ENCODE data around the gene DLEC1. TPM values are rescaled to one million over a fixed set of nuclear protein-coding genes. Genes with fewer than 3 reads are reported as not detected.

DLEC1 gene
- total and polyA plus RNA-seq, 5 donors, result 0.23 to 1.0 (median 0.48) TPM

- 47% methylated on average over 2 of the region's 2 CpGs for WGBS
- intact Hi-C loops (cut with DNase I), result no loop called here
- Histone ChIP-seq H3K9me3 (ENCODE audit: control insufficient read depth, low read length) (no peaks in the 10 kb centered on the region), H3K4me1 (ENCODE audit: control insufficient read depth, insufficient read depth, low read length) (no peaks in the 10 kb centered on the region), H3K27ac (ENCODE audit: low read length) (no peak overlapping the region), H3K27me3 (ENCODE audit: control insufficient read depth, insufficient read depth) (no peaks in the 10 kb centered on the region), H3K4me3 (ENCODE audit: low read length) (no peak overlapping the region)
- no peak for DNase-seq
- no peak for ATAC-seq
Measured at GRCh38 chr3:38089163-38089562, 50.2 kb downstream of the DLEC1 start.

- Histone ChIP-seq H3K4me3 (ENCODE audit: low read length) (no peak overlapping the region), H3K9me3 (ENCODE audit: control insufficient read depth, low read length) (no peaks in the 10 kb centered on the region), H3K27me3 (ENCODE audit: control insufficient read depth, insufficient read depth) (no peaks in the 10 kb centered on the region), H3K27ac (ENCODE audit: low read length) (no peak overlapping the region), H3K4me1 (ENCODE audit: control insufficient read depth, insufficient read depth, low read length) (no peaks in the 10 kb centered on the region)
- ATAC-seq (no peak), DNase-seq (no peak)
- intact Hi-C loops (cut with DNase I), result no loop called here
- WGBS, result 83% methylated on average over 3 of the region's 3 CpGs
Measured at GRCh38 chr3:38090453-38090852, 51.4 kb downstream of the DLEC1 start.

GRCh38 chr3:38094999-38095398 lies 56.0 kb downstream of the DLEC1 start:
- Histone ChIP-seq H3K4me3 (ENCODE audit: low read length) (no peak overlapping the region), H3K27ac (ENCODE audit: low read length) (no peak overlapping the region), H3K9me3 (ENCODE audit: control insufficient read depth, low read length) (no peaks in the 10 kb centered on the region), H3K27me3 (ENCODE audit: control insufficient read depth, insufficient read depth) (no peaks in the 10 kb centered on the region), H3K4me1 (ENCODE audit: control insufficient read depth, insufficient read depth, low read length) (no peaks in the 10 kb centered on the region)
- 82% methylated on average over 3 of the region's 3 CpGs for WGBS
- DNase-seq, result no peak
- intact Hi-C loops (cut with DNase I), result no loop called here
- no peak for ATAC-seq

- 84% methylated on average over 6 of the region's 6 CpGs for WGBS
- DNase-seq, result no peak
- Histone ChIP-seq H3K9me3 (ENCODE audit: control insufficient read depth, low read length) (no peaks in the 10 kb centered on the region), H3K27me3 (ENCODE audit: control insufficient read depth, insufficient read depth) (no peaks in the 10 kb centered on the region), H3K27ac (ENCODE audit: low read length) (no peak overlapping the region), H3K4me1 (ENCODE audit: control insufficient read depth, insufficient read depth, low read length) (no peaks in the 10 kb centered on the region), H3K4me3 (ENCODE audit: low read length) (no peak overlapping the region)
- intact Hi-C loops (cut with DNase I), result no loop called here
- no peak for ATAC-seq
Measured at GRCh38 chr3:38095669-38096483, 56.9 kb downstream of the DLEC1 start.

- intact Hi-C loops (cut with DNase I), result no loop called here
- no peaks in the 10 kb centered on the region for H3K9me3 ChIP-seq (ENCODE audit: control insufficient read depth, low read length)
- H3K4me1 ChIP-seq (ENCODE audit: control insufficient read depth, insufficient read depth, low read length), result no peaks in the 10 kb centered on the region
- H3K4me3 ChIP-seq (ENCODE audit: low read length), result no peak overlapping the region
- 75% methylated on average over 19 of the region's 19 CpGs for WGBS
- no peaks in the 10 kb centered on the region for H3K27me3 ChIP-seq (ENCODE audit: control insufficient read depth, insufficient read depth)
- ATAC-seq, result no peak
- H3K27ac ChIP-seq (ENCODE audit: low read length), result no peak overlapping the region
- DNase-seq, result no peak
Measured at GRCh38 chr3:38097446-38098375, 58.7 kb downstream of the DLEC1 start.

- H3K4me3 ChIP-seq (ENCODE audit: low read length), result no peak overlapping the region
Measured at GRCh38 chr3:38098376-38098723, 59.3 kb downstream of the DLEC1 start.

GRCh38 chr3:38099518-38099917 lies 60.5 kb downstream of the DLEC1 start:
- no peak overlapping the region for H3K27ac ChIP-seq (ENCODE audit: low read length)
- no peaks in the 10 kb centered on the region for H3K4me1 ChIP-seq (ENCODE audit: control insufficient read depth, insufficient read depth, low read length)
- no peaks in the 10 kb centered on the region for H3K27me3 ChIP-seq (ENCODE audit: control insufficient read depth, insufficient read depth)
- ATAC-seq, result no peak
- H3K9me3 ChIP-seq (ENCODE audit: control insufficient read depth, low read length), result no peaks in the 10 kb centered on the region
- intact Hi-C loops (cut with DNase I), result no loop called here
- WGBS, result 15% methylated on average over 5 of the region's 5 CpGs
- no peak for DNase-seq
- H3K4me3 ChIP-seq (ENCODE audit: low read length), result no peak overlapping the region

More at GRCh38 chr3:38098376-38098723, 59.3 kb downstream of the DLEC1 start:
- no peaks in the 10 kb centered on the region for H3K27me3 ChIP-seq (ENCODE audit: control insufficient read depth, insufficient read depth)
- H3K4me1 ChIP-seq (ENCODE audit: control insufficient read depth, insufficient read depth, low read length), result no peaks in the 10 kb centered on the region
- no peaks in the 10 kb centered on the region for H3K9me3 ChIP-seq (ENCODE audit: control insufficient read depth, low read length)
- no peak for ATAC-seq
- DNase-seq, result no peak
- 92% methylated on average over 9 of the region's 9 CpGs for WGBS
- H3K27ac ChIP-seq (ENCODE audit: low read length), result no peak overlapping the region
- intact Hi-C loops (cut with DNase I), result no loop called here

- Histone ChIP-seq H3K9me3 (ENCODE audit: control insufficient read depth, low read length) (no peaks in the 10 kb centered on the region), H3K27ac (ENCODE audit: low read length) (no peak overlapping the region), H3K27me3 (ENCODE audit: control insufficient read depth, insufficient read depth) (no peaks in the 10 kb centered on the region), H3K4me1 (ENCODE audit: control insufficient read depth, insufficient read depth, low read length) (no peaks in the 10 kb centered on the region), H3K4me3 (ENCODE audit: low read length) (no peak overlapping the region)
- intact Hi-C loops (cut with DNase I), result no loop called here
- no peak for DNase-seq
- no peak for ATAC-seq
- WGBS, result 79% methylated on average over 3 of the region's 3 CpGs
Measured at GRCh38 chr3:38100498-38100897, 61.5 kb downstream of the DLEC1 start.

- no peak overlapping the region for H3K4me3 ChIP-seq (ENCODE audit: low read length)
- ATAC-seq (no peak), DNase-seq (no peak)
- H3K27ac ChIP-seq (ENCODE audit: low read length), result no peak overlapping the region
- intact Hi-C loops (cut with DNase I), result no loop called here
- WGBS, result 75% methylated on average over 6 of the region's 6 CpGs
- no peaks in the 10 kb centered on the region for H3K27me3 ChIP-seq (ENCODE audit: control insufficient read depth, insufficient read depth)
- H3K9me3 ChIP-seq (ENCODE audit: control insufficient read depth, low read length), result no peaks in the 10 kb centered on the region
- no peaks in the 10 kb centered on the region for H3K4me1 ChIP-seq (ENCODE audit: control insufficient read depth, insufficient read depth, low read length)
Measured at GRCh38 chr3:38101811-38102443, 62.9 kb downstream of the DLEC1 start.

- H3K27ac ChIP-seq (ENCODE audit: low read length), result no peak overlapping the region
- no peak overlapping the region for H3K4me3 ChIP-seq (ENCODE audit: low read length)
- 70% methylated on average over 1 of the region's 1 CpG for WGBS
- H3K27me3 ChIP-seq (ENCODE audit: control insufficient read depth, insufficient read depth), result no peaks in the 10 kb centered on the region
- H3K9me3 ChIP-seq (ENCODE audit: control insufficient read depth, low read length), result no peaks in the 10 kb centered on the region
- ATAC-seq, result no peak
- no peaks in the 10 kb centered on the region for H3K4me1 ChIP-seq (ENCODE audit: control insufficient read depth, insufficient read depth, low read length)
- intact Hi-C loops (cut with DNase I), result no loop called here
- no peak for DNase-seq
Measured at GRCh38 chr3:38102444-38102814, 63.4 kb downstream of the DLEC1 start.

GRCh38 chr3:38105525-38105924 lies 66.5 kb downstream of the DLEC1 start:
- intact Hi-C loops (cut with DNase I), result no loop called here
- no peak overlapping the region for H3K27ac ChIP-seq (ENCODE audit: low read length)
- DNase-seq (no peak), ATAC-seq (no peak)
- no peaks in the 10 kb centered on the region for H3K27me3 ChIP-seq (ENCODE audit: control insufficient read depth, insufficient read depth)
- 50% methylated on average over 1 of the region's 1 CpG for WGBS
- no peaks in the 10 kb centered on the region for H3K9me3 ChIP-seq (ENCODE audit: control insufficient read depth, low read length)
- no peak overlapping the region for H3K4me3 ChIP-seq (ENCODE audit: low read length)
- H3K4me1 ChIP-seq (ENCODE audit: control insufficient read depth, insufficient read depth, low read length), result no peaks in the 10 kb centered on the region
